Measurements from ENCODE around the gene PCDHA5. TPM values are rescaled to one million over a fixed set of nuclear protein-coding genes. Genes with fewer than 3 reads are reported as not detected.
A peak's percentile ranks its signal among the peaks of the same experiment; 100 is the strongest.
"Not testable (repeated sequence)": the region's sequence is repeated elsewhere in the genome, so short reads cannot be mapped to it uniquely, and the experiment has no call there.

Gene PCDHA5
- total and polyA plus RNA-seq, 2 experiments from 2014 or later: 0.15 to 2.5 TPM

DNA sequence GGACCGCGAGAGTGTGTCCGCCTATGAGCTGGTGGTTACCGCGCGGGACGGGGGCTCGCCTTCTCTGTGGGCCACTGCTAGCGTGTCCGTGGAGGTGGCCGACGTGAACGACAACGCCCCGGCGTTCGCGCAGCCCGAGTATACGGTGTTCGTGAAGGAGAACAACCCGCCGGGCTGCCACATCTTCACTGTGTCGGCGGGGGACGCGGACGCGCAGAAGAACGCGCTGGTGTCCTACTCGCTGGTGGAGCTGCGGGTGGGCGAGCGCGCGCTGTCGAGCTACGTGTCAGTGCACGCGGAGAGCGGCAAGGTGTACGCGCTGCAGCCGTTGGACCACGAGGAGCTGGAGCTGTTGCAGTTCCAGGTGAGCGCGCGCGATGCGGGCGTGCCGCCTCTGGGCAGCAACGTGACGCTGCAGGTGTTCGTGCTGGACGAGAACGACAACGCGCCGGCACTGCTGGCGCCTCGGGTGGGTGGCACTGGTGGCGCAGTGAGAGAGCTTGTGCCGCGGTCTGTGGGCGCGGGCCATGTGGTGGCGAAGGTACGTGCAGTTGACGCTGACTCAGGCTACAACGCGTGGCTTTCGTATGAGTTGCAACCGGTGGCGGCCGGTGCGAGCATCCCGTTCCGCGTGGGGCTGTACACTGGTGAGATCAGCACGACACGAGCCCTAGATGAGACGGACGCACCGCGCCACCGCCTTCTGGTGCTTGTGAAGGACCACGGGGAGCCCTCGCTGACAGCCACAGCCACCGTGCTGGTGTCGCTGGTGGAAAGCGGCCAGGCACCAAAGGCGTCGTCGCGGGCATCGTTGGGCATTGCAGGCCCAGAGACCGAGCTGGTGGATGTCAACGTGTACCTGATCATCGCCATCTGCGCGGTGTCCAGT, 14.5 kb downstream of the PCDHA5 start:
- Histone ChIP-seq H3K4me2 (no peak overlapping the region), H2AFZ (no peak overlapping the region), H4K20me1 (ENCODE audit: insufficient read depth, poor library complexity, severe bottlenecking) (no peaks in the 10 kb centered on the region), H3K27me3 (no peaks in the 10 kb centered on the region), H3K9me3 (ENCODE audit: low read depth) (peaks cover 42% of the 10 kb centered on the region), H3K4me1 (ENCODE audit: insufficient read depth) (no peaks in the 10 kb centered on the region), H3K36me3 (replicated peaks; ENCODE audit: insufficient read depth, low read depth) (peaks cover 5% of the 10 kb centered on the region), H3K4me3 (no peak overlapping the region), H3K79me2 (no peaks in the 10 kb centered on the region), H3K9me2 (replicated peaks; ENCODE audit: insufficient read depth) (no peaks in the 10 kb centered on the region), H3K27ac (no peak overlapping the region)
- over 99% methylated on average over 97 of the region's 103 CpGs for WGBS (ENCODE audit: low lambda C conversion rate, missing lambda C conversion rate)
- TF ChIP-seq, protein P1, sequence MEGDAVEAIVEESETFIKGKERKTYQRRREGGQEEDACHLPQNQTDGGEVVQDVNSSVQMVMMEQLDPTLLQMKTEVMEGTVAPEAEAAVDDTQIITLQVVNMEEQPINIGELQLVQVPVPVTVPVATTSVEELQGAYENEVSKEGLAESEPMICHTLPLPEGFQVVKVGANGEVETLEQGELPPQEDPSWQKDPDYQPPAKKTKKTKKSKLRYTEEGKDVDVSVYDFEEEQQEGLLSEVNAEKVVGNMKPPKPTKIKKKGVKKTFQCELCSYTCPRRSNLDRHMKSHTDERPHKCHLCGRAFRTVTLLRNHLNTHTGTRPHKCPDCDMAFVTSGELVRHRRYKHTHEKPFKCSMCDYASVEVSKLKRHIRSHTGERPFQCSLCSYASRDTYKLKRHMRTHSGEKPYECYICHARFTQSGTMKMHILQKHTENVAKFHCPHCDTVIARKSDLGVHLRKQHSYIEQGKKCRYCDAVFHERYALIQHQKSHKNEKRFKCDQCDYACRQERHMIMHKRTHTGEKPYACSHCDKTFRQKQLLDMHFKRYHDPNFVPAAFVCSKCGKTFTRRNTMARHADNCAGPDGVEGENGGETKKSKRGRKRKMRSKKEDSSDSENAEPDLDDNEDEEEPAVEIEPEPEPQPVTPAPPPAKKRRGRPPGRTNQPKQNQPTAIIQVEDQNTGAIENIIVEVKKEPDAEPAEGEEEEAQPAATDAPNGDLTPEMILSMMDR (IDR thresholded peaks at IDR 0.05; ENCODE audit: poor library complexity): no peak
- TF ChIP-seq EZH2 (IDR thresholded peaks at IDR 0.05; ENCODE audit: borderline replicate concordance) (no peak), EZH2phosphoT487 (IDR thresholded peaks at IDR 0.05; ENCODE audit: low read depth, severe bottlenecking, unreplicated experiment) (no peak)
- DNase-seq (ENCODE audit: low spot score): no peak

DNA sequence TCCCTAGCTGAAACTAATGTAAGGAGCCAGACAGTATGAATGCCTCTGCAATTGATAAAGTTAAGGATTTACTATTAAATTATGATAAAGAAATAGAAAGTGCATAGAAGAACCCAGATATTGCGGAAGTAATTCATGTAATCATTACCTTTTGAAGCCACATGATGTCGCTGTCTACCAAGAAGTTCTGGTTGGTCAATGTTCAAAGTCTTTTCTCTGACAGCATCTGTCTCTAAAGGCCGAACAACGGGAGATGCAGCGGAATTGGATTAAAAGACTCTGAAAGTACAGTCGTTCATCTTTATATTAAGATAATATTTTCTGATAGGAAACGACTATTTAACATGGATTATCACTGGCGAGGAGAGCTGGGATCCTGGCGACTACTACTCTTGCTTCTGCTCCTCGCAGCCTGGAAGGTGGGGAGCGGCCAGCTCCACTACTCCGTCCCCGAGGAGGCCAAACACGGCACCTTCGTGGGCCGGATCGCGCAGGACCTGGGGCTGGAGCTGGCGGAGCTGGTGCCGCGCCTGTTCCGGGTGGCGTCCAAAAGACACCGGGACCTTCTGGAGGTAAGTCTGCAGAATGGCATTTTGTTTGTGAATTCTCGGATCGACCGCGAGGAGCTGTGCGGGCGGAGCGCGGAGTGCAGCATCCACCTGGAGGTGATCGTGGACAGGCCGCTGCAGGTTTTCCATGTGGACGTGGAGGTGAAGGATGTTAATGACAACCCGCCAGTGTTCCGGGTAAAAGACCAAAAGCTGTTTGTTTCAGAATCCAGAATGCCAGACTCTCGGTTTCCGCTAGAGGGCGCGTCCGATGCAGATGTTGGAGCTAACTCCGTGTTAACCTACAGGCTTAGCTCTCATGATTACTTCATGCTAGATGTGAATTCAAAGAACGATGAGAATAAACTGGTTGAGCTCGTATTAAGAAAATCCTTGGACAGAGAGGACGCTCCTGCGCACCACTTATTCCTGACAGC, 19.9 kb downstream of the PCDHA5 start, which contains the start of gene PCDHA8:
Gene PCDHA8, plus strand, starts transcription at position 210 of the 985 bp plus-strand sequence. Its CDS starts 135 bp downstream, at position 345.
- H3K79me2 ChIP-seq: no peaks in the 10 kb centered on the region
- H3K4me3 ChIP-seq: no peak within 1 kb of the TSS
- H3K9me3 ChIP-seq (ENCODE audit: low read depth): peaks cover 32% of the 10 kb centered on the region
- no peaks in the 10 kb centered on the region for H3K4me1 ChIP-seq (ENCODE audit: insufficient read depth)
- 84% methylated on average over 47 of the region's 47 CpGs for WGBS (ENCODE audit: low lambda C conversion rate, missing lambda C conversion rate)
- H3K27me3 ChIP-seq: no peaks in the 10 kb centered on the region
- DNase-seq (ENCODE audit: low spot score): no peak
- H3K4me2 ChIP-seq: no peak within 1 kb of the TSS
- no peak within 1 kb of the TSS for H2AFZ ChIP-seq
- H3K27ac ChIP-seq: no peak within 1 kb of the TSS
- TF ChIP-seq EZH2phosphoT487 (IDR thresholded peaks at IDR 0.05; ENCODE audit: low read depth, severe bottlenecking, unreplicated experiment): no peak
- no peak for TF ChIP-seq EZH2 (IDR thresholded peaks at IDR 0.05; ENCODE audit: borderline replicate concordance)
- TF ChIP-seq, protein P1 (IDR thresholded peaks at IDR 0.05; ENCODE audit: poor library complexity): no peak
- no peaks in the 10 kb centered on the region for H3K36me3 ChIP-seq (replicated peaks; ENCODE audit: insufficient read depth, low read depth)
- H4K20me1 ChIP-seq (ENCODE audit: insufficient read depth, poor library complexity, severe bottlenecking): no peaks in the 10 kb centered on the region
- H3K9me2 ChIP-seq (replicated peaks; ENCODE audit: insufficient read depth): no peaks in the 10 kb centered on the region

DNA sequence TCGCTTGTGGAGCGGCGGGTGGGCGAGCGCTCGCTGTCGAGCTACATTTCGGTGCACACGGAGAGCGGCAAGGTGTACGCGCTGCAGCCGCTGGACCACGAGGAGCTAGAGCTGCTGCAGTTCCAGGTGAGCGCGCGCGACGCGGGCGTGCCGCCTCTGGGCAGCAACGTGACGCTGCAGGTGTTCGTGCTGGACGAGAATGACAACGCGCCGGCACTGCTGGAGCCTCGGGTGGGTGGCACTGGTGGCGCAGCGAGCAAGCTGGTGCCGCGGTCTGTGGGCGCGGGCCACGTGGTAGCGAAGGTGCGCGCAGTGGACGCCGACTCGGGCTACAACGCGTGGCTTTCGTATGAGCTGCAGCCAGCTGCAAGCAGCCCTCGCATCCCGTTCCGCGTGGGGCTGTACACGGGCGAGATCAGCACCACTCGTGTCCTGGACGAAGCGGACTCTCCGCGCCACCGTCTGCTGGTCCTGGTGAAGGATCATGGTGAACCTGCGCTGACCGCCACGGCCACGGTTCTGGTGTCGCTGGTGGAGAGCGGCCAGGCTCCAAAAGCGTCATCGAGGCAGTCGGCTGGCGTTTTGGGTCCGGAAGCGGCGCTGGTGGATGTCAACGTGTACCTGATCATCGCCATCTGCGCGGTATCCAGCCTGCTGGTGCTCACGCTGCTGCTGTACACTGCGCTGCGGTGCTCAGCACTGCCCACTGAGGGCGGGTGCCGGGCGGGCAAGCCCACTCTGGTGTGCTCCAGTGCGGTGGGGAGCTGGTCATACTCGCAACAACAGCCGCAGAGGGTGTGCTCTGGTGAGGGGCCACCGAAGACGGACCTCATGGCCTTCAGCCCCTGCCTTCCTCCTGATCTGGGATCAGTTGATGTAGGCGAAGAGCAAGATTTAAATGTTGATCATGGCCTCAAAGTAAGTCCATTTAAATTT, 21.7 kb downstream of the PCDHA5 start:
- Histone ChIP-seq H3K79me2 (no peaks in the 10 kb centered on the region), H4K20me1 (ENCODE audit: insufficient read depth, poor library complexity, severe bottlenecking) (no peaks in the 10 kb centered on the region), H2AFZ (no peak overlapping the region), H3K4me2 (no peak overlapping the region), H3K27me3 (no peaks in the 10 kb centered on the region), H3K9me3 (ENCODE audit: low read depth) (peaks cover 26% of the 10 kb centered on the region), H3K4me3 (no peak overlapping the region), H3K4me1 (ENCODE audit: insufficient read depth) (no peaks in the 10 kb centered on the region), H3K9me2 (replicated peaks; ENCODE audit: insufficient read depth) (no peaks in the 10 kb centered on the region), H3K36me3 (replicated peaks; ENCODE audit: insufficient read depth, low read depth) (no peaks in the 10 kb centered on the region), H3K27ac (no peak overlapping the region)
- WGBS (ENCODE audit: low lambda C conversion rate, missing lambda C conversion rate): 99% methylated on average over 71 of the region's 87 CpGs
- no peak for DNase-seq (ENCODE audit: low spot score)
- TF ChIP-seq EZH2phosphoT487 (IDR thresholded peaks at IDR 0.05; ENCODE audit: low read depth, severe bottlenecking, unreplicated experiment) (no peak), EZH2 (IDR thresholded peaks at IDR 0.05; ENCODE audit: borderline replicate concordance) (no peak)
- TF ChIP-seq, protein P1 (IDR thresholded peaks at IDR 0.05; ENCODE audit: poor library complexity): no peak

DNA sequence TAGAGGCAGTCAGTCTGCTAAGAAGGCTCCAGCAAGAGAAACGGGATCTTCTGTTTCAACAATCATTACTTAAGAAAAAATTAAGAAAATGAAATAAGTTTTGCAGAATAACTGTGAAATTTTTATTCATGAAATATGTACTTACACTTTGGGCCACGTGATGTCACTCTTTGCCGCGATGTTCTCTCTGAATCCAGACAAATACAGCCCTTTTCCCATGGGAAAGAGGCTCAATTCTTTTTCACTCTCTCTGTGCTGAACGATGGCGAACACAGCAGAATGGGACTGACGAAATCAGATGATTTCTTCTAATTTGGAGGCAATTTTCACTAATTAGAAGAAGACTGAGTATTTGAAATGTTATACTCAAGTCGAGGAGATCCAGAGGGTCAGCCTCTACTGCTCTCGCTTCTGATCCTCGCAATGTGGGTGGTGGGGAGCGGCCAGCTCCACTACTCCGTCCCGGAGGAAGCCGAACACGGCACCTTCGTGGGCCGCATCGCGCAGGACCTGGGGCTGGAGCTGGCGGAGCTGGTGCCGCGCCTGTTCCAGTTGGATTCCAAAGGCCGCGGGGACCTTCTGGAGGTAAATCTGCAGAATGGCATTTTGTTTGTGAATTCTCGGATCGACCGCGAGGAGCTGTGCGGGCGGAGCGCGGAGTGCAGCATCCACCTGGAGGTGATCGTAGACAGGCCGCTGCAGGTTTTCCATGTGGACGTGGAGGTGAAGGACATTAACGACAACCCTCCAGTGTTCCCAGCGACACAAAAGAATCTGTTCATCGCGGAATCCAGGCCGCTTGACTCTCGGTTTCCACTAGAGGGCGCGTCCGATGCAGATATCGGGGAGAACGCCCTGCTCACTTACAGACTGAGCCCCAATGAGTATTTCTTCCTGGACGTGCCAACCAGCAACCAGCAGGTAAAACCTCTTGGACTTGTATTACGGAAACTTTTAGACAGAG, 27.0 kb downstream of the PCDHA5 start, which contains the start of gene PCDHA9:
Gene PCDHA9, plus strand, starts transcription at position 244 of the 964 bp plus-strand sequence. Its CDS starts 114 bp downstream, at position 358.
- Histone ChIP-seq H3K4me3 (peak within 1 kb of the TSS; percentile 1), H3K4me2 (peak within 1 kb of the TSS; percentile 35), H3K9me3 (ENCODE audit: low read depth) (peaks cover 10% of the 10 kb centered on the region)
- not testable (repeated sequence) for H4K20me1 ChIP-seq (ENCODE audit: insufficient read depth, poor library complexity, severe bottlenecking); H3K27me3 ChIP-seq; H3K27ac ChIP-seq; H2AFZ ChIP-seq; H3K36me3 ChIP-seq (replicated peaks; ENCODE audit: insufficient read depth, low read depth); H3K9me2 ChIP-seq (replicated peaks; ENCODE audit: insufficient read depth); H3K79me2 ChIP-seq; DNase-seq (ENCODE audit: low spot score); H3K4me1 ChIP-seq (ENCODE audit: insufficient read depth)
- WGBS (ENCODE audit: low lambda C conversion rate, missing lambda C conversion rate): 81% methylated on average over 39 of the region's 48 CpGs

Data from hepatocyte (in vitro differentiated cells).